HFFc6 (cell line): ENCODE measurements around the gene OFD1. TPM values are rescaled to one million over a fixed set of nuclear protein-coding genes. Genes with fewer than 3 reads are reported as not detected.

Experiments used
- DNase-seq: peaks from one replicate; pipeline ENCODE4 v3.0.0-alpha.2; 2018
- H3K27ac Mint-ChIP-seq: 2 replicates; pipeline ENCODE4 v1.8.0; 2020; ENCODE audit warnings: mild to moderate bottlenecking, mixed read lengths
- H3K27me3 Mint-ChIP-seq: 2 replicates; pipeline ENCODE4 v1.8.0; 2021; ENCODE audit warnings: mild to moderate bottlenecking, moderate library complexity, mixed read lengths; ENCODE audit not compliant: insufficient read depth
- H3K36me3 Mint-ChIP-seq: 2 replicates; pipeline ENCODE4 v1.8.0; 2021; ENCODE audit warnings: low read depth, mixed read lengths
- H3K4me1 Mint-ChIP-seq: 2 replicates; pipeline ENCODE4 v1.8.0; 2020; ENCODE audit warnings: low read depth, mixed read lengths
- H3K4me3 Mint-ChIP-seq: 2 replicates; pipeline ENCODE4 v1.8.0; 2020; ENCODE audit warnings: mild to moderate bottlenecking, moderate library complexity, mixed read lengths
- H3K9me3 Mint-ChIP-seq: 2 replicates; pipeline ENCODE4 v1.8.0; 2020; ENCODE audit warnings: mild to moderate bottlenecking, mixed read lengths
- total RNA-seq, 6 experiments: library from RNA; stranded (reverse); fragmentation: NEBNext Ultra II Directional; extraction: Animal tissue kit (Norgen Biotek cat#: 25700); gene quantifications; 2 replicates in 1 of 6; 3 replicates in 5 of 6; pipeline ENCODE4 v1.2.3, GENCODE V29; 2021
- TF ChIP-seq, protein P1 (sequence below): fragments of 200-600 bp; sonication (generic); IDR thresholded peaks from 2 replicates; pipeline ENCODE4 v1.5.0; 2021; ENCODE audit warnings: antibody characterized with exemption, mild to moderate bottlenecking

OFD1 gene
- total RNA-seq, 6 experiments from 2014 or later, result 9.1 to 11.0 (median 10.1) TPM

DNA sequence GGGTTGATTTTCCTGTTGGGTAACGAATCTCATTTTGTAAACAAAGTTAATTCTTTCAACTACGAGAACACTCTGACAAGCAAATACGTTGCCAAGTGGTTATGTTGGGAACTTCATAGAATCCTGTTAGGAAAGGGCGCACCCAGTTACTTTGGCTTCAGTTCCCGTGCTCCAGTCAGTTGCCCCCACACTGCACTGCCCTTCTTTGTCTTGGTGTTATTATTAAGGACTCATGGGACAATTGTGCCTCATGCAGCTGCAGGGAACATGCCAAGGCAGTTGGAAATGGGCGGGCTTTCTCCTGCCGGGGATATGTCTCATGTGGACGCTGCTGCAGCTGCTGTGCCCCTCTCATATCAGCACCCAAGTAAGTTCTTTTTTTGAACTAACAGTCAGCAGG lies 28.9 kb downstream of the OFD1 start:
- no peaks in the 10 kb centered on the region for H3K27me3 Mint-ChIP-seq
- no peaks in the 10 kb centered on the region for H3K9me3 Mint-ChIP-seq
- no peak for DNase-seq
- TF ChIP-seq, protein P1, sequence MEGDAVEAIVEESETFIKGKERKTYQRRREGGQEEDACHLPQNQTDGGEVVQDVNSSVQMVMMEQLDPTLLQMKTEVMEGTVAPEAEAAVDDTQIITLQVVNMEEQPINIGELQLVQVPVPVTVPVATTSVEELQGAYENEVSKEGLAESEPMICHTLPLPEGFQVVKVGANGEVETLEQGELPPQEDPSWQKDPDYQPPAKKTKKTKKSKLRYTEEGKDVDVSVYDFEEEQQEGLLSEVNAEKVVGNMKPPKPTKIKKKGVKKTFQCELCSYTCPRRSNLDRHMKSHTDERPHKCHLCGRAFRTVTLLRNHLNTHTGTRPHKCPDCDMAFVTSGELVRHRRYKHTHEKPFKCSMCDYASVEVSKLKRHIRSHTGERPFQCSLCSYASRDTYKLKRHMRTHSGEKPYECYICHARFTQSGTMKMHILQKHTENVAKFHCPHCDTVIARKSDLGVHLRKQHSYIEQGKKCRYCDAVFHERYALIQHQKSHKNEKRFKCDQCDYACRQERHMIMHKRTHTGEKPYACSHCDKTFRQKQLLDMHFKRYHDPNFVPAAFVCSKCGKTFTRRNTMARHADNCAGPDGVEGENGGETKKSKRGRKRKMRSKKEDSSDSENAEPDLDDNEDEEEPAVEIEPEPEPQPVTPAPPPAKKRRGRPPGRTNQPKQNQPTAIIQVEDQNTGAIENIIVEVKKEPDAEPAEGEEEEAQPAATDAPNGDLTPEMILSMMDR, result no peak
- H3K4me3 Mint-ChIP-seq, result no peak overlapping the region
- peaks cover 4% of the 10 kb centered on the region; the same call in 1 of the 2 replicates for H3K36me3 Mint-ChIP-seq
- peaks cover 8% of the 10 kb centered on the region for H3K4me1 Mint-ChIP-seq
- no peak overlapping the region for H3K27ac Mint-ChIP-seq

DNA sequence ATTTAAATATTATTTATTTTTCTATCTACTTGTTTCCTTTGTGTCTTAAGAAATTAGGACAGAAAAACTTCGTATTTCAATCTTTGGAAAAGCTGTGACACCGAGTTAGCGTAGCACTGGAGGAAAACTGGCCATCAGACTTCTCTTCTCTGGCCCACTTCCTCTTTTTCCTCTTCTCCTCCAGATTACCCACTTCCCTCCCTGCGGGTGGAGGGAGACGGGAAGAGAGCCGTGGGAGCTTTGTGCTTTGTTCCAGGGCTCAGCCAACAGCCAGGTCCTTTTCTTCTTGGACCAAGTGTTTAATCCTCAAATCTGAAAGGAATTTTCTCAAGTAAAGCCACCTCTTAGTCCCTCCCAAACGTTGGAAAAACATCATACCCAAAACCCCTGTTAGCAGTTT lies 29.7 kb downstream of the OFD1 start:
- TF ChIP-seq, protein P1, result no peak
- no peak overlapping the region for H3K27ac Mint-ChIP-seq
- H3K36me3 Mint-ChIP-seq, result peaks cover 4% of the 10 kb centered on the region; the same call in 1 of the 2 replicates
- peaks cover 8% of the 10 kb centered on the region for H3K4me1 Mint-ChIP-seq
- no peak overlapping the region for H3K4me3 Mint-ChIP-seq
- no peaks in the 10 kb centered on the region for H3K27me3 Mint-ChIP-seq
- no peaks in the 10 kb centered on the region for H3K9me3 Mint-ChIP-seq
- no peak for DNase-seq

DNA sequence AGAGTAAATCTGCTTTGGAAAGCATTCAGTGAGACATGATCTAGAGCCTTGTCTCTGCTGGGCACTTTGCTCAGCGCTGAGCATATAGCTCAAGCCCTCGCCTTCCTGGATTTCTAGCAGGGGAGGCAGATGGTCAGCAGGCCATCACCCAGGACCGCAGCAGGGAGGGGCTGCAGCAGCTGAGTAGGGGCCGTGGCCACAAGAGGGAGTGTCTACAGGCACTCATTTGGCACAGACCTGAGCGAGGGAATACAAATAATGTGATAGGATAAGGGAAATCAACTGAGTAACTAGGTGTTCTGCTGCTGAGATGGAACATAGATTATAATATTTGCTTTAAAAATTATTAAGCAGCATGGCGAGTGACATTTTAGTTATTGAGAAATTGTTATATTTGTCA lies 30.2 kb downstream of the OFD1 start:
- no peak for DNase-seq
- H3K36me3 Mint-ChIP-seq, result peaks cover 4% of the 10 kb centered on the region
- H3K4me3 Mint-ChIP-seq, result no peak overlapping the region
- TF ChIP-seq, protein P1, result 0 out of 2 replicates have a peak, but pooled peaks have one; percentile 20
- H3K9me3 Mint-ChIP-seq, result no peaks in the 10 kb centered on the region
- H3K27ac Mint-ChIP-seq, result no peak overlapping the region
- peaks cover 8% of the 10 kb centered on the region for H3K4me1 Mint-ChIP-seq
- H3K27me3 Mint-ChIP-seq, result no peaks in the 10 kb centered on the region

DNA sequence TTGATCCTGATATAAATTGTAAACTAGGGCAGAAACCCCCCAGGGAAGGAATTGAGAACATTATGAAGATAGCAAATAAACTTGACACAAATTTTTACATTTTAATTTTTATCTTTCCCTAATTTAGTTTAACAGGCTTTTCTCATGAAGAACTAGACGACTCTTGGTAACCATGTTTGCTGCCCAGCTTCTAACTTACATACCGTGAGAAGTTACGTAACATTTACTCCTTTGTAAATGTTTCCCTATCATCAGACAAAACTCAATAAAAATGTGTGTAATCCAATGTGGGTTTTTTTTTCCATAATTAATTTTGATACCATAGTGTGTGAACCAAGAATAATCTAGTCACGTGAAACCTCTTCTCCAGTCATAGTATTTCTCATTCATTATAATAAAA lies 34.4 kb downstream of the OFD1 start:
- peaks cover 4% of the 10 kb centered on the region; the same call in 1 of the 2 replicates for H3K36me3 Mint-ChIP-seq
- H3K27me3 Mint-ChIP-seq, result no peaks in the 10 kb centered on the region

DNA sequence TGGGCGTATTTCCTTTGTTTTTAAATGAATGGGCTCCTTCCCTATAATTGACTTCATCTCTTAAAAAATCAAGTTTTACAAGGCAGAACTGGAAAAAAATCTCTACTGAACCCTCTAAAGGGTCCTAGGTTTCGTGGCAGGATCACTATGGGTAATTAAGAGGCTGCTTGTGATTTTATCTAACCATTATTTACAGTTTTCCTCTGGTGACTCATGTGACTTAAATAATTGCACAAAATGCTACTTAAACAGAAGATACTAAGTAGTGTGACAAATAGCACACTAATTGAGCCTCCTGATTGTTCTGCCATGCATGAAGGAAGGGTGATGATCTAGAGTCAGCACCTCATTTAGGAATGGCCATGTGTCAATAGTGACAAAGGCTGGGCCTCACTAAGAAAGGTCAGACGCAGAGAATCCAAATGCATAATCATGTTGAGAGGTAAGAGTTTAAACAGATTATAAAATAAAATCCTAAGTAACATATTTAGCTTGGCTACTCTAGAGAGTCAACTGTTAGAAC lies 35.5 kb downstream of the OFD1 start:
- TF ChIP-seq, protein P1, result no peak
- DNase-seq, result no peak
- no peak overlapping the region for H3K4me3 Mint-ChIP-seq
- no peaks in the 10 kb centered on the region for H3K27me3 Mint-ChIP-seq
- H3K4me1 Mint-ChIP-seq, result no peaks in the 10 kb centered on the region
- peaks cover 11% of the 10 kb centered on the region for H3K36me3 Mint-ChIP-seq
- H3K27ac Mint-ChIP-seq, result no peak overlapping the region
- H3K9me3 Mint-ChIP-seq, result no peaks in the 10 kb centered on the region

More for the DNA sequence above, 34.4 kb downstream of the OFD1 start:
- Mint-ChIP-seq H3K4me1 (no peaks in the 10 kb centered on the region), H3K4me3 (no peak overlapping the region), H3K9me3 (no peaks in the 10 kb centered on the region), H3K27ac (no peak overlapping the region)
- DNase-seq, result no peak
- TF ChIP-seq, protein P1, result no peak
